Hematopoietic multipotent progenitor cell treated with erythropoietin and hydrocortisone succinate and interleukin-3 and kit ligand, for 17 days (in vitro differentiated cells): ENCODE data around the gene LYPD6B.

Experiments used
- DNase-seq: peaks from one replicate; pipeline ENCODE4 v3.0.0-alpha.2; 2015; ENCODE audit warnings: low spot score

The LYPD6B gene

DNA sequence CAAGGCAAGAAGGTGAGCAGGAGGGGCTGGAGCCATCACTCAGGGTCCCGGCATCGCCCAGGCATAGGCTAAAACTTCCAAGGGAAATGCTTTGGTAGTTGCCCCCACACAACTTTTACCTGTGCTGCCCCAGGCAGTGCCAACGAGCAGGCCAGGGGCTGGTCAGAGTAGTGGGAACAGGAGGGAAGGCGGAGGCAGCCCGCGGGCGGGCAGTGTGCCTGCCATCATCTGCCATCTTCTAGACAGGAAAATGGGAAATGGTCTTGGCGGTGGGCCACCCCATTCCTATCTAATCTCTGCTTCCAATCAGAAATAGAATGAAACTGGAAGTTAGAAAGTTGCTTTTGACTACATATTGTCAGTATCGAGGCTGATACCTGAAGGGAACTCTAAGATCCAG, 26.0 kb upstream of the LYPD6B start:
- no peak for DNase-seq

DNA sequence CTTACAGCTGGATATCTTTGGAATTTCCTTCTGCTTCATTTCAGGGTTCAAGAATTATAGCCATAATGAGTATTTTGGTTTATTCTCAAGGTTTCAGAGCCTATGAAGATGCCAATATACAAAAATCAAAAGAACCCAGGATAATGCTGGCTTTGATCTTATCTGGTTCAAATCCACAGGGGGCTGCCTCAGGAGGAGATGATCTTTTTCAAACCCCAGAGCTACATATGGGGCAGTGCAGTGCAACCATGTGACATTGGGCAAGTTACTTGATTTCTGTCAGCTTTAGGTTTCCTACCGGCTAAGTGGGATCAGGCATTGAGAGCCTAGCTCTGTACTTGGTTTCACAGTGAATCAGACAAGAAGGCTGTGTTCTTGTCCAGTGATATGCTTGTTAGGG, 23.0 kb upstream of the LYPD6B start:
- DNase-seq, result no peak

DNA sequence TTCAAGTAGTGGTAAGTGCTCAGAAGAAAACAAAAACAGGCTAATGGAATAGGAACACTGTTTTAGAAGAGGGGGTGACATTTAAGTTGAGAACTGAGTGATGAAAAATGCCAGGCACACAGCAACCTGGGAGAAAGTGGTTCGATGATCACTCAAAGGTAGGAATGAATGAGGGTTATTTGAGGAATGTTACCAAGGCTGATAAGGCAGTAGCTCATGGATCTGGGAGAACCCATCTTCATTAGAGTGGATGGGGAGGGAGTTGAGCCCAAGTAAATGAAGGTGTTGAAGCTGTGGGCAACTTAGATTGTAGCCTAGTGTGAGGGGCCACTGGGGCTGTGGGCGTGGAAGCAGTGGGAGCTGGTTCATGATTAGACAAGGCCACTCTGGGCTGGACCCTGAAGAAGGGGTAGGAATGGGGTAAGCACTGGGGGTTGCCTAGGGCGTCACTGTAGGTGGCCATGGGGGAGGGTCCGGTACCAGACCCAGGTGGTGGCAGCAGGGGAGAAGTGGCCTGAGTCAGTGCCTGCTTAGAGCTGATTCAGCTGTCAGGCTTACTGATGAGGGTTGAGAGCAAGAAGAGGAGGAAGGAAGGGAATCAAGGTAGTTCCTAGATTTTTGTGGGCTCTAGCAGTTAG, 22.5 kb upstream of the LYPD6B start:
- DNase-seq, result no peak

DNA sequence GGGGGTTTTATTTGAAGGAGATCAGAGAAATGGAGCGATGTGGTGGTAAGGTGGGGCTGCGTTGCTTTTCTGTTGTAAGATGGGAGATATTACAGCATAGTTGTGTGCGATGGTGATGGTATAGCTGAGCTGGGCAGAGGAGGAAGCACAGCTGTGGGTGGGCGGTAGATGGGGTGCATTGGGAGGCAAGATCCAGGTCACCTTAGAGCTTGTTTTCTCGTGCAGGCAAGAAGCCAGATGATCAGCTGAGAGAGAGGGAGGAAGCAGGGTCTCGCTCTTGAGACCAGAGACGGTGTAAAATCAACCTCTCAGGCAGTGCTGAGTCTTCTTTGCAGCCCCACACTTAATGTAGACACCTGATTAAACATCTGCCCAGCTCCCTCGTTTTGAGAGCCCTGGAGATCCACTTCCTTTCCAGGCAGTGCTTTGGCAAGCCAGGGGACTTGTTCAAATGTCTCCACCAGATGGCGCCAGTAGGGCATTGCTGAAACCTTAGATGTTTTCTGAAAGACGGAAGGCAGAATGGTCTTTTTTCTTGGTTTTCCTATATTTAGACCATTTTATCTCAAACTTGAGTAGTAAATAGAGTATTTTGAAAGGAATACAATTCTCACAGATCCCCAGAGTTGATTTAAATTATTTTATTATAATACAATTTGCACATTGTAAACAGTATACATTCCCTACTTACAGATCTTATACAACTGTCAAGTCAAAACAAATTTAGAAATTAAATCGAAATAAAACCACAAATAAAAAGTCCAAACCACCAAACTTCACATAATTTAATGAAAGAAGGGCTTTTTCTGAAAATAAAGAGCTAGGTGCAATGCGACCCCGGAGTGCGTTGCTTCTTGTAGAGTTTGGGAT, 21.1 kb upstream of the LYPD6B start:
- peak; percentile 57 for DNase-seq

DNA sequence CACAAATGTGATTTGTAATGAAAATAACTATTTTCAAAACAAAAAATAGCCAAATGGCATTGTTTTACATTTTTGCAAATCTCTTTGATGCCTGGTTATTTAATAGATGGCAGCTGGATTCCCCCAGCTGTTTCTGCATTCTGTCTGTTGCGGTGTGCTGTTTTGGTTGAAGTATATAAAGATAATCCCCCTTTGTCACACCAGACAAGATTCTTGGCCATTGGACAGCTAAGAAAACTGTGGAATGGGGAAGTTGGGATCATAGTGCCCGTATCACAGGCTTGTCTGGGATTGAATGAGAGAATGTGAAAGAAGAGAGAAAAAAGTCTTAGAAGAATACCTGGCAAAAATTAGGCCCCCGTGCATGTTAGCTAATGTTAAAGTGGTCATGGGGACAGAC, 19.5 kb upstream of the LYPD6B start:
- no peak for DNase-seq

DNA sequence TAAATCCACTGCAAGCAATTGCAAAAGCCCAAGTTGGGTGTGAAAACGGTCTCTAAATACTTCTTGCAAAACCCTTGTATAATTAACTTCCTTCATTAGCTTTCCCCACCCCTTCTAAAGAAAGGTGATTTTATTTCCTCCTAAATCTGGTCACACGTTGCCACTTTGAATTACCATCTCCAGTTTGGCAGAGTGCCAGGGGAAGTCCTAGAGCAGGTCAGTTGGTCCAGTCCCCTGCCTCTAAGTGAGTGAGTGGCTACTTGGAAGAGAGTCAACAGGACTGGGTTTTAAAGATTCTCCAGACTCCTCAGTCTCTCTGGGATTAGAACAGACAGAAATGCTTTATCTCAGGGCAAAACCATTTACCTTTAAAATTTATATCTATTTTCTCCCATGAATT, 18.7 kb upstream of the LYPD6B start:
- DNase-seq, result peak; percentile 10

DNA sequence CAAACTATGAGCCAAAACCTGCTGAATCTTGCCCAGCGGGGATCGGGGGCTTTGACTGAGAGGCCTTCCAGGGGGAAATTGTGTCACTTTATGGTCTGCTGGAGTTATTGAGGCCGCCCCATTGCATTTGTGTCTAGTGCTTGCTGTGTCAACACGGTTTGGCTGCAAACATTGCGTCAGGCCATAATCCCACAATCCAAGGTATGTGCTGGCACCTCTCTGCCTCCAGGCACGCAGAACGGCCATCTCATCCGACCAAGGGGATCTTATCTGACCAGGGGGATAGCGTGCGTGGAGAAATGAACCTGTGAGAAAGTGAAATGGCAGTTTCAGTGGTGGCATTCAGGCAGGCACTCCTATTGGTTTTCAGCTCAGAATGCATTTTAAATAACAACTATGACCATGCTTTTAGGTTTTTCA, 18.1 kb upstream of the LYPD6B start:
- DNase-seq, result no peak

DNA sequence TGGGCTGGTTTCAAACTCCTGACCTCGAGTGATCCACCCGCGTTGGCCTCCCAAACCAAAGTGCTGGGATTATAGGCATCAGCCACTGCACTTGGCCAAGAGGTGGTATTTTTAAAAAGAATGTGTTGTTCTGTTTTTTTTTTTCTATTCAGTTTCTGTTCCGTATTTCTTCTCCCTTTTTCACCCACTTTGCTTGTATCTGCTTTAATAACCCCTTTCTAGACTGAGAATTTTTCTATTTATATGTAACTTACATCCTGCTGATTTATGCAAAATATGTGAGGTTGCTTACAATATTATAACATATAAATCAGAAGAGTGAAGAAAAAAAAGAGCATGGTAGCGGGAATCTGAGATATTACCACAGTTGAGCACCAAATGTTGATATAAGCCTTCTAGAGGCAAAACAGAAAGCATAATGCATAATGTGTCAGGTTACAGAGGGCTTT, 17.2 kb upstream of the LYPD6B start:
- no peak for DNase-seq

DNA sequence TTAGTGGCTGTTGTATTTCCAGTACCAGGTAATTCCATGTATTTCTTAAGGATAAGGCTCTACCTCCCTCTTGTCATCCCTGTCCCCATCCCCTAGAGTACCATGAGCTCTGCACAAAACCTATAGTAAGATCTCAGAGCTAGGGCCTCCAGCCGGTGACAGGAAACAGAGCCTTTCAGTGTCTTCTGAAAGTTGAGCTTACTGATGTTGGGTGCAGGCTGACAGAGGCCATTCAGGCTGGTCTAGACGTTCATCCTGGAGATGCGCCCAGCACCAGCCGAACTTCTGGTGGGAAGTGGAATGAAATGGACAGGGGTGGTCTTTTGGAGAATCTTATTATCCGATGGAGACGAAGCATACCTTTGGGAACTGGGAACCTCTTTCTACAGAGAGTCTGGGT, 16.7 kb upstream of the LYPD6B start:
- no peak for DNase-seq

DNA sequence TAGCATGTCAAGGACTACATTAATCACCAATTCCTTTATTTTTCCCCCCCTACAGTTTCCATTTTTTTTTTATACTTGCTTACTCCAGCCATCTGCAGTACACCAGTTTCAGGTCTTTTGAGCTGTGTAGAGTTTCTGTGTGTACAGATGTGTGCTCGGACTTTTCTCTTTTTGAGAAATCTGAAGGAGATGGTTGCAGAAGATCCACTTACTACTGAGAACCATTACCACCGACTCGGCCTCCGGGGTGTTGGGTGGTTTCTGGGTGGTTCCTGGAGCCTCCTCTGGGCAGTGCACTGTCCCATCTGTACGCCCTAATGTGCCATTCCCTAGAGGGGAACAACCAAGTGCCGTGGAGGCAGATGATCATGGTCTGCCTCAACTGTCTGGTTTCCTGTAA, 15.4 kb upstream of the LYPD6B start:
- no peak for DNase-seq

DNA sequence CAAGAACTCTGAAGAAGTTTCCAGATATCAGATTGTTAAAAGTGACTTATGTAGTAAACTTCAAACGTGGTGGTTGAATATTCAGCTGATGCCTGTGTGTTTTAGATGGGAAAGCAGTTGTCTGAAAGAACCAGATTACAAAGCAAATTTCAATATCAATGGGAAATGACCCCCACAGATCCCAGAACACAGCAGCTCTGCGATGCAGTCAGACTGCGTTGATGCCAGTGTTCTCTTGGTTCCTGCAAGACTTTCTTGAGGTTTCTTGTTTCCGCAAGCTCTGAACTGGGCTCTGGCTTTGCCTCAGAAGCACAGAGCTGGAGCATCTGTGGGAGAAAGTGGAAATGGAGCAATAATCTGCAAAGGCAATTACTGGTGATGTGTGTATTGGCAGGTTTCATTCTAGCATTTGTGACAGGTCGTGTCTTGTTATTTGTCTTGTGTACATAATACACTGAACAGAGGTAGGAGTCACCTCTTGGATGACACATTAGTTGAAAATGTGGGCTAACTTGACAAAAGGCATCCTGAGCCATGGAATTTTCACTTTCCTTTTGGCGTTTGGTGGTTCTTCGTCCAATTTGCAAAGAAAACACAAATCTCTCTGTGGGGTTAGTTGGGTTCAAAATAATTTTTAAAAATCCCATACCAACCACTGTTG, 10.8 kb upstream of the LYPD6B start:
- DNase-seq, result no peak

DNA sequence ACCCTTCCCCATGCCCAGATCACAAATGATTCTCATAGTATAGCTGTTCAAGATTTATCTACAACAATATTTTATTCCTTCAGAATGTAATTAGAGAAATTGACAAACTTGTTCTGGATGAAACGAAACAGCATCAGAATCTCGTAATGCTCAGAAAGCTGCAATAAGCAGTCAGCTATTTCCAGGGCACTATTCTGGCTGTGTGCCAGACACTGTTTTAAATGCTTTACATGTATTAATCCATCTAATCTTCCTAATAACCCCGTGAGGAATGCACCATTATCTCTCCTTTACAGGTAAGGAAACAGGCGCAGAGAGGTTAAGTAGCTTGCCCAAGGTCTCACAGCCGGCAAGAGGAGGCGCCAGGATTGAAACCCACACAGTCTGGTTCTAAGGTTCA, 10.1 kb upstream of the LYPD6B start:
- DNase-seq, result no peak

DNA sequence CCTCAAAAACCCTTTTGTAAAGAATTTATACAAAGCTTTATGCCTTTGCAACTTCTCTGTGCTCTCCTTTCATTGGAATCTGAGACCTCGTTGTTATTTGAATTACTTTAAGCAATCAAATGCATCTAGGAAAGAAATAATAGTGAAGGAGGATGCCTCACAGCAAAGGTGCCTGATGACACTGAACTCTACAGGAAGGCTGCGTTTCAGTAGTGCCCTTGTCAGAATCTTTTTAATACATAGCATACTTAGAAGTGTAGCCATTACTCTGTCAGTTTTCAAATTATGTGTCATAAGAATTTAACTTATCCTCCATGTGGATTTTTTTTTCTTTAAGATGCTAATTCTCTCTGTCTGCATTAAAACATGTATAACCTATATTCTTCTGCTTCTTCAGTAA, 9.6 kb upstream of the LYPD6B start:
- no peak for DNase-seq

DNA sequence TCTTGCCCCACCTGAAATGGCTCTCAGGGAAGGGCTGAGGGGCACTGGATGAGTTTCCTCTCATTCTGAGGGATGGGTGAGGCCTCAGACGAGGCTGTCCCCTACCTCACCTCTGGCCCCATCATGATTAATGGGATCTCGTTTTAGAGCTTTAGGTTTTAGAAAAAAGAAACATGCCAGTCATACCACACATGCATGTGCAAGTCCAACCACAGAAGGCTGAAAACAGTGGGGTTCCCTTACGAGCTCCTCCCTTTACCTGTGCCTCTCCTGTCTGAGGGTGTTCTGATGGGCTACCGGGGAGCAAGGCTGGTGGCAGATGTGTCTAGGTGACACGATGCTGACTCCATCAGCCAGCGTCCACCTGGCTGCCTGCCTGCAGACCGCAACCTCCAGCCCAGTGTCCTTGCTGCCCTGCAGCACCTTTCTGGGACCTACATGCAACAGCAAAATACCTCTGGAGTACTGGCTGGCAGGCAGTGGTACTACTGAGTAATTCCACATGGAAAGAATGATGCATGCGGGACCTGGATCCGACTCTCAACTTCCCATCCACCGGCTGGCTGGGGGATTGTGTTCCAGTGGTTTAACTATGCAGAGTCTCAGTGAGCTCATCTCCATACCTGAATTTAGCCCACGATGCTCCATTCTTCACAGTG, 9.1 kb upstream of the LYPD6B start:
- DNase-seq, result no peak

DNA sequence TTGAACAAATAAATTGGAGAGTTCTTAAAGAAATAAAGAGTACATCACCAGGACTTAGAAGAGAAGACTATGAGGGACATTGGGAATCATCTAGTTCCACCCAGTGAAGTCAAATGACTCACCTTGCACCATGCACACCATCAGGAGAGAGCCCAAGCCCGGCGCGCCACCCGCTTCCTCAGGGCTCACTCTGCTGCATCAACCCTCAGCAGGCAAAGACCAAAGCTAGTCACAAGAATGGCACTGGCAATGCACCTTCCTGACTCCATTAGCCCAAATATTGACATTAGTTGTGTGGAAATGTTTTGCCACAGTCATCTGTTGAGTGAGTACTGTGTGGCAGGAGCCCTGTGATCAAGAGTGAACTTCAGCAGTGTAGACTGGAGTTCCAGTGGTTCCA, 7.1 kb upstream of the LYPD6B start:
- no peak for DNase-seq

DNA sequence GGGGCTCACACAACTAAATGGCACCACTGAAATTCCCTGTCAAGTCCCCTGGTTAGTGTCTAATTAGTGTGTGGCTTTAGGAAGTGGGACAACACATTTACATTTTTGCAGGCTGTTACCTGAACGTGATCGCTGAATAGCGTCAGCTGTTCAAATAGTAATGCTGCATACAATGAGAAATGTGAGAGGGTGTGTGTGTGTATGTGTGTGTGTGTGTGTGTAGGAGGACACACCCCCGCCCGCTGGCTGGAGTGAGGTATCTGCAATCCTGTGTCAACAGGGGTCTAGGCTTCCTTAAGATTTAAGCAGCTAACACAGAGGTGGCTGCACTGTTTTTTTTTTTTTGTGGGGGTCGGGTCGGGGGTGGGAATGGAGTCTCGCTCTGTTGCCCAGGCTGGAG, 4.8 kb upstream of the LYPD6B start:
- no peak for DNase-seq

DNA sequence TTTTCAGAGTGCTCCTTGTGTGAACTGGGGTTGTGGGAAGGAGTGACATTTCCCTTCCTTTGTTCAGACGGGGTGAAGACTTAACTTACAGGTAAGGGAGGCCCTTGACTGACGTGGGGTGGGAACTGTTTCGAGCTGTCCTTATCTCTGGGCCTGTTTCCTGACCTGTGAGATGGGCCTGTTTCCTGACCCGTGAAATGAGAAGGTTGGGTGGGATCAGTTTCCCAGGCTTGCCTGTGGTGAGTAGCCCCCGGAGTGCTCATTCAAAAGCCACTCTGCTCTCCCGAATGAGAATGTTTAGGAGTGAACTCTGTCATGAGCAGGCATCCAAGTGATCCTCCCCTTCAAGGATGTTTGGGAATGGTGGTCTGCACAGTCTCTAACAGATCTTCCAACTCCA, 4.1 kb upstream of the LYPD6B start:
- no peak for DNase-seq

DNA sequence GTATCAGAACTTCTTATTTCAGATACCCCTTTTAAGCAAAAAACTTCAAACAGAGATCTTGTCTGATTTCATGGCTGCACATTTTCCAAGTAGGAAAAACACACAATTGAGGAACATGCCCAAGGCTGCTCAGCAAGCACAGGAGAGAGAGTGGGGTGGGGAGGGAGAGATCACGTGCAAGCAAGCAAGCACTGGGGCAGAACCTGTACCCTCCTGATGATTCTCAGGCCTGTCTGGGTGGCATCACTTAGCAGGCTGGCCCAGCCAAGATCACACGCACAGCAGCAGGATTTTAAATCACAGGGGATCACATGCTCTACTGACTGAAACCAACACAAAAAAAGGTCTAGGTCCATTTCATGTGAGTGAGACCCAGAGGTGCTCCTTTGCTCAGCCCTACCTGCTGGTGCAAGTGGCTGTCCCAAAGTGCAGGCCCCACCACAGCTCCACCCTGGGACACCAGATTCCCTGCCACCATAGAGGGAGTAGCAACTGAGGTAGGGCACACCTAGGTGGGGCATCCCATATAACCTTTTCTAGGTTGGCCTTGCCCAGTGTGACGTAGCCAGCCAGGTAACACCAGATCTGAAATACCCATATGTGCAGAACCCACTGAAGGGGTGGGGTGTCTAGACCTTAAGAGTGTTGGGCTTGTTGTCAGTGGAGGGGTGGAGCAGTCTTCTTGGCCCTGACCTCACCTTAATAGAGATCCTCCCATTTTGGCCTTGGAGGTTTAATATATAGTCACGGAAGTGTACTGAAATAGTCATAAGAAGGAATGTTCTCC, 1.8 kb upstream of the LYPD6B start:
- DNase-seq, result no peak

DNA sequence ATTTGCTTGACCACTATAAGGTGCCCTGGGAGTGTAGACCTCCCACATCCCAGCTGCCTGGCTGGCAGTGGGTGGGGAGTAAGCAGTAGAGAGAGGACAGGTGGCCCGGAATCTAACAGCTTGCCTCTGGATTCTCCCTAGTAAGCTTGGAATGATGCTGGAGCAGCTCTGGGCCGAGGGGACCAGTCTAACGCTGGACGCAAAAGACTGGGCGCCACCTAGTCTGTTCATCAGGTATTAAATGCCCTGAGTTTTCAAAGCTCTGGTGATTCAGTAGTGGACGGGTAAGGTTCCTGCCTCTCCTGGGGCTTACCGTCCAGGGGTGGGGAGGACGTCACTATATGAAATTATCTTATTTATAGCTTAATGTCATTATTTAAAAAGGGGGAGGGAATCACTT, 648 bp upstream of the LYPD6B start:
- no peak for DNase-seq

DNA sequence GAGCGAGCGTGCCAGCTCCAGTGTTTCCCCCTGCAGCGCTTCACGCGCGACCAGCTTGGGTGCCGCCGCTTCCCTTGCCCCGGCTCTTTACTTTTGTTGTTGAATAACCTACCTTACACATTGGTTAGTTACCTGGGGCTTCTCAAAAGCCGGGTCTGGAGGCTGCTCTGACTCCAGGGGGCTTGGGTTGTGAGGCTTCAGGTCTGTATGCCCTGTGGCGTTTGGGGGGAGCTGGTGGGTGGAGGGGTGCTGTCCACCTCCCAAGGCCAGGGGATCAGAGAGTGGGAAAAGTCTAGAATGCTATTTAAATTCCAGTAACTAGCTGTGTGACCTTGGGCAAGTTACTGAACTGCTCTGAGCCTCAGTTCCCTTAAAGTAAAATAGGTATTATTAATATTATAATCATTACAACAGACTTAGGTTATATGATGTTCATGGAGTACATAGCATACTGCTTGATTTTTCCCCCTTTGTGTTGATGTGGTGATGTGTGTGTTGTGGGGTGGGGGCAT, 770 bp downstream of the LYPD6B start:
- no peak for DNase-seq

DNA sequence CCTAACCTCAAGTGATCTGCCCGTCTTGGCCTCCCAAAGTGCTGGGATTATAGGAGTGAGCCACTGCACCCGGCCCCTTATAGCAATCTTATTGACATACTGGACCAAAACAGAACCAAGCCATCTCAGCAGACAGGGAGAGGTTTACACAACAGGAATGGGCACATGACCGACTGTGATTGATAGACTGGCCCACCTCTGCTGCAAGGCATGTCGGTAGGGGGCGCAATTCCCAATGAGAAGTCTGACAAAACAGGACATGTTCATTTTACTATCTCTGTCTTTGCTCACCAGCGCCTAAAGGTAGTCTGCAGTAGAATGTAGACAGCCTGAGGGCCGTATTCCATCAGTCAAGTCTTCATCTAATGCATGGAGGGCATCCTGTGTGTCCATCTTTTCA, 2.0 kb downstream of the LYPD6B start:
- DNase-seq, result peak; percentile 32

DNA sequence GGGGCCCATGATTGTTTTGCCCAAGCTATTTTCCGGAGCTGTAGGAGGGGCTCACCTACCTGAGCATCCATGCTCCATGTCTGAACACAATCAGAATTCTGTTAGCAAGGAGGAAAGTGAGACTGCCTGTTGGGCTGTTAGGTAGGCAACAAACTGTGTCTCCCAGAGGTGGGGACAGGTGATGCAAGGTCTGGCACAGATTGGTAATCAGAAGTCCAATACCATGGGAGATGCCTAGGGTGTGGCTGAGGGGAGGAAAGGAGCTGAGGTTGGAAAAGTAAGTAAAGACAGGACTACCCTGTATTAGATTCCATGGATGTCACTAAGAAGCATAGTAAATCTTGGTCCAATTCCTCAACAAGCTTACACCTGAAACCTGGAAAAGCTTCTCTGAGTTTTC, 3.0 kb downstream of the LYPD6B start:
- no peak for DNase-seq
